ENCODE measurements around the gene ACMSD.
"Not testable (repeated sequence)": the region's sequence is repeated elsewhere in the genome, so short reads cannot be mapped to it uniquely, and the experiment has no call there.

The ACMSD gene

DNA sequence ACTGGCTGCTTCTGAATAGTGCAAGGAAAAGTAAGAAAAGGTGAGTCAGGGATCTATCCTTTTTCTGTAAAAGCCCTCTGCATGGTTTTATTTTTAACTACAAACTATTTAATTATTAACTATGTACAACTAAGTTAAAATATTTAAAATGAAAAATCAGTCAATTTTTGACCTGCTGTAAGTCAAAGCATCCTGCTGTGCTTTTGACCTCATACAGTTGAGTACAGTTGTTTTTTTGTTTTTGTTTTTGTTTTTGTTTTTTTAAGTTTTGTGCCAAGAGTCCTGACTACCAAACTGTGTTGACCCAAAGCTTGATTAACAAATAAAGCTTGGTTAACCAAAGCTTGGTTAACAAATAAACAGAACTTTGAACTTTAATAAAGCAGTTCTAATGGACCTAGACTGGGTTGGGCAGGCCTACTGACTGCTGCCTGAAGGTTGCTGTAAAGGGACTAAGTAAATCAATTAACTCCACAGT, at the start of gene ACMSD:
TSS of gene ACMSD (plus strand) at position 474 of the 478 bp plus-strand sequence. CDS start 67 bp downstream, outside the sequence.
- no peak for DNase-seq (ENCODE audit: low spot score)

GRCh38 chr2:134790487-134790886, 47.9 kb upstream of the ACMSD start:
- DNase-seq (ENCODE audit: low spot score): no peak

DNA sequence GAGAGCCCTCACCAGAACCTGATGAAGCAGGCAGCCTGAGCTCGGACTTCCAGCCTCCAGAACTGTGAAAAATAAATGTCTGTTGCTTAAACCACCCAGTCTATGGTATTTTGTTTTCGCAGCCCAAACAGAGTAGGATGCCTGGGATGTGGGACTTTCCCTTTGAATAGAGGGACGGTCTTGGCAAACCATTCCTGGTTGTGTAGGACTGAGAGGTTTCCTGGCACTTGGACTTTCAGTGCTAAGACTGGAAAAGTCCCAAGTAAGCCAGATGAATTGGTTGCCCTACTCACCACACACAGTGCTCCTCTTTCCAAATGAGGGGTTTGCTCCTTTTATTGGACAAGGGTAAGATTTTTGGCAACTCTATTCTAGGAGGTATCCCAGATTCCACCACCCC, 46.8 kb upstream of the ACMSD start:
- DNase-seq (ENCODE audit: low spot score): no peak

GRCh38 chr2:134792186-134792585, 46.2 kb upstream of the ACMSD start:
- no peak for DNase-seq (ENCODE audit: low spot score)

GRCh38 chr2:134795765-134796164, 42.7 kb upstream of the ACMSD start:
- no peak for DNase-seq (ENCODE audit: low spot score)

- no peak for DNase-seq (ENCODE audit: low spot score)
Measured at GRCh38 chr2:134796373-134796772, 42.0 kb upstream of the ACMSD start.

GRCh38 chr2:134799936-134800335, 38.5 kb upstream of the ACMSD start:
- DNase-seq (ENCODE audit: low spot score): no peak

- no peak for DNase-seq (ENCODE audit: low spot score)
Measured at GRCh38 chr2:134800341-134800740, 38.1 kb upstream of the ACMSD start.

DNA sequence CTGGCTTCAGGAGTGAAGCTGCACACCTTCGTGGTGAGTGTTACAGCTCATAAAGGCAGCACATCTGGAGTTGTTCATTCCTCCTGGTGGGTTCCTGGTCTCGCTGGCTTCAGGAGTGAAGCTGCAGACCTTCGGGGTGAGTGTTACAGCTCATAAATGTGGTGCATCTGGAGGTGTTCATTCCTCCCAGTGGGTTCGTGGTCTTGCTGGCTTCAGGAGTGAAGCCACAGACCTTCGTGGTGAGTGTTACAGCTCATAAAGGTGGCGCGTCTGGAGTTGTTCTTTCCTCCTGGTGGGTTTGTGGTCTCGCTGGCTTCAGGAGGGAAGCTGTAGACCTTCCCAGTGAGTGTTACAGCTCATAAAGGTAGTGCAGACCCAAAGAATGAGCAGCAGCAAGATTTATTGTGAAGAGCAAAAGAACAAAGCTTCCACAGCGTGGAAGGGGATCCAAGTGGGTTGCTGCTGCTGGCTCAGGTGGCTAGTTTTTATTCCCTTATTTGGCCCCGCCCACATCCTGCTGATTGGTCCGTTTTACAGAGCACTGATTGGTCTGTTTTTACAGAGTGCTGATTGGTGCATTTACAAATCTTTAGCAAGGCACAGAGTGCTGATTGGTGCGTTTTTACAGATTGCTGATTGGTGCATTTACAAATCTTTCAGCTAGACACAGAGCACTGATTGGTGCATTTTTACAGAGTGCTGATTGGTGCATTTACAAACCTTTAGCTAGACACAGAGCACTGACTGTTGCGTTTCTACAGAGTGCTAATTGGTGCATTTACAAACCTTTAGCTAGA, 34.6 kb upstream of the ACMSD start:
- not testable (repeated sequence) for DNase-seq (ENCODE audit: low spot score)

GRCh38 chr2:134815741-134816140, 22.7 kb upstream of the ACMSD start:
- DNase-seq (ENCODE audit: low spot score): no peak

- no peak for DNase-seq (ENCODE audit: low spot score)
Measured at GRCh38 chr2:134818321-134818720, 20.1 kb upstream of the ACMSD start.

GRCh38 chr2:134819334-134819733, 19.1 kb upstream of the ACMSD start:
- no peak for DNase-seq (ENCODE audit: low spot score)

- no peak for DNase-seq (ENCODE audit: low spot score)
Measured at GRCh38 chr2:134823431-134823830, 15.0 kb upstream of the ACMSD start.

DNA sequence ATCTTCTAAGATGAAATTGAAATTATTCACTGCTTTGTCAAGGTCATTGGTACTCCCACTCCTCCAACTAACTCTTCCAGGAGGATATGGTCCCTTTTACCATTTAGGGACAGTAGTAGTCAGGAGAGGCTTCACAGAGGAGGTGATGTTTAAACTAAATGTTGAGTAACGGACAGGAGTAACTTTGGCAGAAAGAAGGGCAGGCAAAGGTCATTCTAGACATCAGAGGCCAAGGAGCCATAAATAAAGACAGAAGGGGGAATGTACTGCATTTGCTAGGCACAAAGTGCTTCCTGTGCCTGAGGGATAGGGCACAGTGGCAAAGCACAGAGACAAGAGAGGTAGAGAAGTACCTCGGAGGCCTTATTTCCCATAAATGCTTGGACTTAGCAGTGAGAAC, 14.6 kb upstream of the ACMSD start:
- DNase-seq (ENCODE audit: low spot score): no peak

DNA sequence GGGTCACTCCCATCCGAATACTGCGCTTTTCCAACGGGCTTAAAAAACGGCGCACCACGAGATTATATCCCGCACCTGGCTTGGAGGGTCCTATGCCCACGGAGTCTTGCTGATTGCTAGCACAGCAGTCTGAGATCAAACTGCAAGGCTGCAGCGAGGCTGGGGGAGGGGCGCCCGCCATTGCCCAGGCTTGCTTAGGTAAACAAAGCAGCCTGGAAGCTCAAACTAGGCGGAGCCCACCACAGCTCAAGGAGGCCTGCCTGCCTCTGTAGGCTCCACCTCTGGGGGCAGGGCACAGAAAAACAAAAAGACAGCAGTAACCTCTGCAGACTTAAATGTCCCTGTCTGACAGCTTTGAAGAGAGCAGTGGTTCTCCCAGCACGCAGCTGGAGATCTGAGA, 12.7 kb upstream of the ACMSD start:
- DNase-seq (ENCODE audit: low spot score): not testable (repeated sequence)

DNA sequence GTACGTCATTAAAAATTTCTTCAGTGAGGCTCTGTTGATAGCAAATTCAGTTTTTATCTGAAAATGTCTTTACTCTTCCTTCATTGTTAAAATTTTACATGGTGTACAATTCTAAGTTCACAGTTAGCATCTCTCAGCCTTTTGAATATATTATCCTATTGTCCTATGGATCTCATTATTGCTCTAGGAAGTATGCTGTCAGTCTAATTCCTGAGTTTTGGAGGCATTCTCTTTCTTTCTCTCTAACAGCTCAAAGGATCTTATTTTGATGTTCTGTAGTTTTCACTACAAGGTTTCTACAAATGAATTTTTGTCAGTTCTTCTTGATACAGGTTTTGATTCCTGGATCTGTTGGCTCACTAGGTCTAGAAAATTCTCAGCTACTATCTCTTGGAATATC, 2.9 kb upstream of the ACMSD start:
- no peak for DNase-seq (ENCODE audit: low spot score)

- DNase-seq (ENCODE audit: low spot score): no peak
Measured at GRCh38 chr2:134836986-134837385, 1.4 kb upstream of the ACMSD start.

DNA sequence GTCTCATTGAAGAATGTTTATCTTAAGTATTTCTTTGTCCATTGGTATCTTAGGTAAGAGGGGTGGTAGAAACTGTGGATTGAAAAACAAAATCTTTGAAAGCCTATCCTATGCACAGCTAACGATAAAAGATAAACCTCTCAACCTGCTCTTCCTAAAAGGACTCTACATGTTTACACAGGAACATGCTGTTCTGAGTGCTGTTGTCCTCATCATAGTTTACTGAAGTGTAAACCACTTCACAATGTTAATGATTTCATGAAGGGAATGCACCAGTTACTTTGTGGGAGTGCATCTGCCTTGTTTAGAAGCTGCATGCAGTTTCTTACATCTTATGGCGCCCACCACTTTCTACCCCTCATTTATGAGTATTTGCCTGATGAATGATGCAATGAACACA, 1.2 kb downstream of the ACMSD start:
- DNase-seq (ENCODE audit: low spot score): no peak

DNA sequence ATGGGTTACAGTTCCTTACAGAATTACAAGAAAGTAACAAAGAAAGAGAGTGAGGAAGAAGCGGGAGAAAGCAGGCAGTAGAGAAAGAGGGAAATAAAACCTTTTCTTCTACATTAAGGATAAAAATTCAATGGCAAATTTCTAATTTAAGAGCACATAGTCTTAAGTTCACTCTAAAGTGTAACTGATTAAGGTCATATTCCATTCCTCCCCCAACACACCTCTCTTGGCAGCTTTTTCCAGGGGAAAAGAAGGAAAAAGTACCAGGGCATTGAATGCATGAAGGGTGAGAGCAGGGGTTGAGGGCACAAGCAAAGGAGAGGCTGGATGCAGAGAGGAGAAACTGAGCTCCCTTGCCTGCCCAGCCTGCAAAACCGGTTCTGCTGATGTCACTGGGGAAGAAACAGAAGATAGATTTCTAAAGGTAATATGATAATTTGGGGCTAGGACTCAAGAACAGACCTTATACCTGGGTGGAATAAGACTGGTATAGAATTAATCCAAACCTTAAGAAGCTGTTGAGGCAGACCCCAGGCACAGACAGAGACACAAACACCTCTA, 4.6 kb downstream of the ACMSD start:
- DNase-seq (ENCODE audit: low spot score): no peak

GRCh38 chr2:134843968-134844367, 5.6 kb downstream of the ACMSD start:
- no peak for DNase-seq (ENCODE audit: low spot score)

DNA sequence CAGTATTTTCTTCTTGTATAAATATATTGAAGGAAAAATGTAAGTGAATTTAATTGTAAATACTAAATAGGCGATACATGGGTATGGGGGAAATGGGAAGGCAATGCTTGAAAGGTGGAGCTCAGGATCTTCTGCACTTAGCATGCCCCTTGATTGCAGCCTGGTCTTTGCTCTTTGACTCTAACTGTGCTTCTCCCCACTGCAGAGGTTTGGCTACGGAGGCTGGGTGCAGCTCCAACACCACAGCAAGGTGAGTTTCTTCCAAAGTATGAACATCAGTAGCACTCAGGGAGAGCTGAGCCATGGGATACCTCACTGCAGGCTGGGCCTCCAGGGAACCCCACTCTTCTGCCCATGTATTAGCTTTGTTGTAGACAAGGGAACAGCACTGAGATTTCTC, 6.6 kb downstream of the ACMSD start:
- DNase-seq (ENCODE audit: low spot score): no peak

DNA sequence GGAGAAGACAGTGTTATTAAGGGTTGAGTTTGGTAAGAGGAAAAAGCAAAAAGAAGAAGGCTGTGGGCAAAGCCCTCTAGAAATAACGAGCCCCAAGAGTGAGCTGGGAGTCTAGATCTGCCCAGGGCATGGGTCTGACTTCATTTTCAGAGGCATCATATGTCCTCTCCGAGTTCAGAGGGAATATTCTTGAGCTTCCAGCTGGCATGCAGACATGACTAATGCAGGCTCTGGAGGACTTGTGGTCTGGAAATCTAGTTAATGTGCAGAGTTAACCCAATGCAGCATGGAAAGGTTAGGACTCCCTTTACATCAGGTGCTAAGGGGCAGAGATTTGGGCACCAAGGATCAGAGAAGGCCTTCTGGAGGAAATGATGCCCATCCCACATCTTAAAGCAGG, 7.3 kb downstream of the ACMSD start:
- no peak for DNase-seq (ENCODE audit: low spot score)

DNA sequence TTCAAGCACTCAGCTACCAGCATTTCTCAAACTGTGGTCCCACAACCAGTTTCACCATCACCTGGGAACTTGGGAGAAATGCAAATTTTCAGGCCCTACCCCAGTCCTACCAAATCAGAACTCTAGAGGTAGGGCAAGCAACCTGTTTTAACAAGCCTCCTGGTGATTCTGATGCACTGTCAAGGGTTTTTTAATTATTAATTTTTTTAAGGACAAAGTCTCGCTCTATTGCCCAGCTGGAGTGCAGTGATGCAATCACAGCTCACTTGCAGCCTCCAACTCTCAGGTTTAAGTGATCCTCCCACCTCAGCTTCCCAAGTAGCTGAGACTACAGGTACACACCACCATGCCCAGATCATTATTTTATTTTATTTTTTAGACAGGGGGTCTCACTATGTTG, 7.8 kb downstream of the ACMSD start:
- DNase-seq (ENCODE audit: low spot score): no peak

GRCh38 chr2:134847582-134847981, 9.2 kb downstream of the ACMSD start:
- DNase-seq (ENCODE audit: low spot score): not testable (repeated sequence)

Data from germinal center (tissue), 1 donor.